ENCODE data around the gene FAM124B.

The FAM124B gene

DNA sequence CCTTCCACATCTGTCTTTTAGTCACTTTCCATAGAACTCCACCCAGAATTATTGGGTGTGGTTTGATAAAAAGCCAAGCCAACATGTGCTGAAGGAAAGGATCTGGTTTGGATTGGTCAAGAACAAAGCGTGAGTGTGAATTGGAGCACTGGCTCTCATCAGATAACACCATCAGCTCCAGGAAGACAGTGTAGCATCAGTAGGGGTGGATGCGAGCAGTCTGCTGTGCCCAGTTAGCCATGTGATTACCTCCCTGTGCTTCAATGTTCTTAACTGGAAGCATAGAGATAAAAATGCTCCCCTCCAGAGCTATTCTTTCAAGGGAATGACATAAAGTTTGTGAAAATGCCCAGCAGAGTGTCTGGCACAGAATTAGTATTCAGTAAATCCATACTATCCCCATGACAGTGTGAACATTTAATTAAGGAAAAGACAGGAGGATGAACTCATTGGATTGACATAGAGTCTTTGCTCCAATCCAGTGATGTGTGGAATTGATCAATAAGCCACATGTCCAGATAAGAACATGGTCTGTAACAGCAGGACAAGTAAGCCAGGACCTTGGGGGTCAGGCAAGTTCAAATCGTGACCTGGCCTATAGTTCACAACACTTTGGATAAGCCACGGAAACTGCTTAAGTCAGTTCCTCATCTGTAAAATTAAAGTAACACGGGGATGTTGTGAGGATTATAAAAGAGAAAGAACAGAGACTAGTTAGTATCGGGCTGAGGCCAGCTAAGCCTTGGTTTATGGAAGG is 68.0 kb downstream of the FAM124B start:
- TF ChIP-seq, protein P1, sequence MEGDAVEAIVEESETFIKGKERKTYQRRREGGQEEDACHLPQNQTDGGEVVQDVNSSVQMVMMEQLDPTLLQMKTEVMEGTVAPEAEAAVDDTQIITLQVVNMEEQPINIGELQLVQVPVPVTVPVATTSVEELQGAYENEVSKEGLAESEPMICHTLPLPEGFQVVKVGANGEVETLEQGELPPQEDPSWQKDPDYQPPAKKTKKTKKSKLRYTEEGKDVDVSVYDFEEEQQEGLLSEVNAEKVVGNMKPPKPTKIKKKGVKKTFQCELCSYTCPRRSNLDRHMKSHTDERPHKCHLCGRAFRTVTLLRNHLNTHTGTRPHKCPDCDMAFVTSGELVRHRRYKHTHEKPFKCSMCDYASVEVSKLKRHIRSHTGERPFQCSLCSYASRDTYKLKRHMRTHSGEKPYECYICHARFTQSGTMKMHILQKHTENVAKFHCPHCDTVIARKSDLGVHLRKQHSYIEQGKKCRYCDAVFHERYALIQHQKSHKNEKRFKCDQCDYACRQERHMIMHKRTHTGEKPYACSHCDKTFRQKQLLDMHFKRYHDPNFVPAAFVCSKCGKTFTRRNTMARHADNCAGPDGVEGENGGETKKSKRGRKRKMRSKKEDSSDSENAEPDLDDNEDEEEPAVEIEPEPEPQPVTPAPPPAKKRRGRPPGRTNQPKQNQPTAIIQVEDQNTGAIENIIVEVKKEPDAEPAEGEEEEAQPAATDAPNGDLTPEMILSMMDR (IDR thresholded peaks at IDR 0.05; ENCODE audit: extremely low read depth, insufficient read depth, missing control alignments), result no peak
- DNase-seq (ENCODE audit: low spot score), result no peak
- in situ Hi-C loops (cut with MboI; ENCODE audit: low pct_unique_long_range_greater_than_20kb, low sequenced_read_pairs, unreplicated experiment), result no loop called here

DNA sequence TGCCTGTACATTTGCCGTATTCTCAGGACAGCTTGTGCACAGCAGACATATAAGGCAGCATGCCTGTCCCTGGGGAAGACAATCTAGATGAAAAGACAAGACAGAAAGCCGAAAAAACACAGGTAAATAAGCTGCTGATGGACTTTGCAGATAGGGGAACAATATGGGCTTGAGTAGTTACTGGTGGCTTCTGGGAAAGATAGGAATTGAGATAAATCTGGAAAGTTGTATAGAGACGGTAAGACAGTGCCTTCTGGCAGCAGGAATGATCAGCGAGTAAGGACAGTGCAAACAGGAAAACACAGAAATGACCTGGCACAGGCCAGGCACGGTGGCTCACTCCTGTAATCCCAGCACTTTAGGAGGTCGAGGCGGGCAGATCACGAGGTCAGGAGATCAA is 70.2 kb downstream of the FAM124B start:
- in situ Hi-C loops (cut with MboI; ENCODE audit: low pct_unique_long_range_greater_than_20kb, low sequenced_read_pairs, unreplicated experiment), result no loop called here
- TF ChIP-seq, protein P1 (IDR thresholded peaks at IDR 0.05; ENCODE audit: extremely low read depth, insufficient read depth, missing control alignments), result no peak
- no peak for DNase-seq (ENCODE audit: low spot score)

DNA sequence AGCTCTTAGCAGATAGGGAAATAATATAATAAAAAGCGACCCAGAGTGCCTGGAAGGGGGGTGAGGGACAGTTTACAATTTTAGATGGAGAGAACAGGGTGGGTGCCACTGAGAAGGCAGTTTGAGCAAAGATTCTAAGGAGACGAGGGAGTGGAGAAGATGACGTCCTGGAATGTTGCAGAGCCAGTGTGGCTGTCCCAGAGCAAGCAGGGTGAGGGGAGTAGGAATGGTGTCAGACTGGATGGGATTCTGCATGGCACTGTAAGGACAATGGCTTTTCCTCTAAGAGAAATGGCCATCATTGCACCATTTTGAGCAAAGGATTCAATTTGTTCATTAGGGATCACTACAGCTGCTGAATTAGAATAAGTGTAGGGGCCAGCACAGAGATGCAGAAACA is 73.1 kb downstream of the FAM124B start:
- in situ Hi-C loops (cut with MboI; ENCODE audit: low pct_unique_long_range_greater_than_20kb, low sequenced_read_pairs, unreplicated experiment), result no loop called here
- TF ChIP-seq, protein P1 (IDR thresholded peaks at IDR 0.05; ENCODE audit: extremely low read depth, insufficient read depth, missing control alignments), result no peak
- DNase-seq (ENCODE audit: low spot score), result no peak
